Activated CD4-positive, alpha-beta memory T cell treated with anti-CD3 and anti-CD28 coated beads for 36 hours (primary cell): Measurements from ENCODE around the gene ZNF821. TPM values are rescaled to one million over a fixed set of nuclear protein-coding genes. Genes with fewer than 3 reads are reported as not detected.

ENCODE experiments used
- CTCF ChIA-PET: fragments of 350-600 bp; sonication (Branson Sonifier 250); formaldehyde crosslinking; loops from one replicate; lab custom pipeline; 2021; ENCODE audit warnings: antibody characterized with exemption, inconsistent platforms; lab: Charles Lee
- POLR2A ChIA-PET: fragments of 350-600 bp; sonication (Branson Sonifier 250); formaldehyde crosslinking; loops from one replicate; lab custom pipeline; 2021; ENCODE audit warnings: antibody characterized with exemption; lab: Charles Lee
- DNase-seq: peaks from one replicate; pipeline ENCODE4 v3.0.0-alpha.2; 2020
- H3K27ac Mint-ChIP-seq: one replicate; pipeline ENCODE4 v1.8.0; 2021; ENCODE audit warnings: mixed read lengths
- H3K27me3 Mint-ChIP-seq: one replicate; pipeline ENCODE4 v1.8.0; 2021; ENCODE audit warnings: mixed read lengths
- H3K36me3 Mint-ChIP-seq: one replicate; pipeline ENCODE4 v1.8.0; 2021; ENCODE audit warnings: mixed read lengths
- H3K4me1 Mint-ChIP-seq: one replicate; pipeline ENCODE4 v1.8.0; 2021; ENCODE audit warnings: low read depth, mixed read lengths
- H3K4me3 Mint-ChIP-seq: one replicate; pipeline ENCODE4 v1.8.0; 2021; ENCODE audit warnings: mild to moderate bottlenecking, mixed read lengths
- H3K9me3 Mint-ChIP-seq: one replicate; pipeline ENCODE4 v1.8.0; 2021; ENCODE audit warnings: mixed read lengths
- intact Hi-C: fragments of 100-400 bp; cut with micrococcal nuclease; formaldehyde crosslinking; loops from one replicate; pipeline ENCODE4 v1.15.1; 2023
- total RNA-seq, 2 experiments: library from RNA; stranded (reverse); gene quantifications; one replicate each; pipeline ENCODE4 v1.2.3, GENCODE V29; 2021

ZNF821 gene
- total RNA-seq, 2 experiments from 2014 or later = 6.8 to 7.3 TPM

DNA sequence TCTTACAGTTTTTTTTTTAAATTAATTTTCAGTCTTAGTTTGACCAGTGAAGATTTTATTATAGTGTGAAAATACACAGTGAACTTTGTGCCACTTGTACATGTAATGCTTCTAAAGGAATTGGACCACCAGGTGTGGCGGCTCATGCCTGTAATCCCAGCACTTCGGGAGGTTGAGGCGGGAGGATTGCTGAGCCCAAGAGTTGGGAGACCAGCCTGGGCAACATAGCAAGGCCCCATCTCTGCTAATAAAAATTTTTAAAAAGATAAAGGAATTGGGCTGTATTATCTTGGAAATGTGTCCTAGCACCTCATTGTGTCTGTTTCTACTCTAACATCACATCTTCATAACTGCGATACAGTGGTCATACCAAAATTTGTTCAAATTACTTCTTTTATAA is 15.2 kb upstream of the ZNF821 start:
- POLR2A ChIA-PET = interaction anchor here (0.9 to 2.7 kb wide), 2 partner anchors 15 to 93 kb away, joined by 3 to 8 read pairs; partner anchors contain the start of gene ZNF821
- H3K4me1 Mint-ChIP-seq = peaks cover 48% of the 10 kb centered on the region
- H3K27ac Mint-ChIP-seq = no peak overlapping the region
- no peak for DNase-seq
- CTCF ChIA-PET = interaction anchor here (0.8 to 2.2 kb wide), 3 partner anchors 16 to 62 kb away, joined by 6 to 13 read pairs (median 8); partner anchors contain the start of gene ZNF821
- intact Hi-C loops = loop anchor here (5.0 kb wide), 1 partner anchor 612 kb away; the partner anchor contains the start of gene CMTR2
- H3K36me3 Mint-ChIP-seq = peaks cover 13% of the 10 kb centered on the region
- no peaks in the 10 kb centered on the region for H3K27me3 Mint-ChIP-seq
- no peaks in the 10 kb centered on the region for H3K9me3 Mint-ChIP-seq
- no peak overlapping the region for H3K4me3 Mint-ChIP-seq

DNA sequence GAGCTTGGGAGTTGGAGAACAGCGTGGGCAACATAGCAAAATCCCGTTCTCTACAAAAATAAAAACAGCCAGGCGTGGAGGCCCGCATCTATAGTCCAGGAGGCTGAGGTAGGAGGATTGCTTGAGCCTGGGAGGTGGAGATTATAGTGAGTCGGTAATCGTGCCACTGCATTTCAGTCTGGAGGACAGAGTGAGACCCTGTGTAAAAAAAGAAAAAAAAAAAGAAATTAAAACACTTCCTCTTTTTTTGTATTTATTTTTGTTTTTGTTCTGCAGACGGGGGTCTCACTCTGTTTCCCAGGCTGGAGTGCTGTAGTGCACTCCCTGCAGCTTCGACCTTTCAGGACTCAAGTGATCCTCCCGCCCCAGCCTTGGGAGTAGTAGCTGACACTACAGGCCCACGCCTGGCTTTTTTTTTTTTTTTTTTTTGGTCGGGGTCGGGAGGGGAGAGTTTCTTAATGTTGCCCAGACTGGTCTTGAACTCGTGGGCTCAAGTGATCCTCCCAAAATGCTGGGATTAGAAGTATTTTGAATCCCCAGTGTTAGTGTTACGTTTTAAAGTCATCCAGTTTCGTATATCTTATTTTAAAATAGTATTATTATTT is 12.9 kb upstream of the ZNF821 start:
- Mint-ChIP-seq H3K4me1 (peaks cover 37% of the 10 kb centered on the region), H3K4me3 (peak overlapping the region; percentile 72)
- intact Hi-C loops = loop anchor here (5.0 kb wide), 1 partner anchor 610 kb away; the partner anchor contains the start of gene CMTR2

DNA sequence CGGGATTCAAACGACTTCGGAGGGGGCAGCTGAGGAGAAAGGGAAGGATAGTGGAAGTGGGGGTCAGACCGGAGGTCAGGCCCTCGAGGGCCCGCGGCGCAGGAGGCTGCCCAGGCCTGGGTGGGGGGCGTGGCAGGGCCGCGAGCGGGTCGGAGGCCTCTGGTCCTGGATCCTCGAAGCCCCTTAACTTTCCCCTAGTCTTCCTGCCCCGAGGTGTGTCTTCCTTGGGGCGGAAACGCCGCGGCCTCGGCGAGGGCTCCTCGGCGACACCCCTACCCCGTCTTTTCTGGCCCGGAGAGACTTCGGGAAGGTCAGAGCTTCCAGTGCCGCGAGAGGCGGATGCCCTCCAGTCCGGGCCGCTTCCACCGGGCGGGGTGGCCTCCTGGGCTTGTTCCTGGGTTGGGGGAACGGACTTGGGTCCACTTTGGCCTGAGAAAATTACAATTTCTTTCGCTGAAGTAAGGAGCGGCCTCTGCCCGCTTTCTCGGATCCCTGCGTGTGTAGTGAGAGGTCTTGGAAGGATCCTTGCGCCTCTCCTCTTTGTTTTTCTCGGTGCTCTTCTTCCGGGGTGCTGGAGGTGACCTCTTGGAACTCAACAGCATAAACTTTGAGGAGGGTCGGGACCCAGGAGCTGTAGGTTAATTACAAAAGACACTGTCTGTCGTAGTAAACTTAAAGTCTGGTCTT is 11.8 kb upstream of the ZNF821 start:
- Mint-ChIP-seq H3K9me3 (no peaks in the 10 kb centered on the region), H3K4me1 (peaks cover 30% of the 10 kb centered on the region), H3K4me3 (peak overlapping the region; percentile 95), H3K27me3 (no peaks in the 10 kb centered on the region), H3K36me3 (peaks cover 9% of the 10 kb centered on the region), H3K27ac (peak overlapping the region; percentile 97)
- intact Hi-C loops = loop anchor here (1.0 to 5.0 kb wide), 8 partner anchors 12 to 609 kb away; partner anchors contain the start of genes AP1G1, ATXN1L, CMTR2 and DHX38
- CTCF ChIA-PET = interaction anchor here (1.8 to 4.9 kb wide), 3 partner anchors 13 to 88 kb away, joined by 7 to 55 read pairs (median 15); partner anchors contain the start of genes AP1G1 and ZNF821
- DNase-seq = peak; percentile 52
- POLR2A ChIA-PET = interaction anchor here (0.5 to 3.6 kb wide), 9 partner anchors 11 to 234 kb away, joined by 3 to 38 read pairs (median 4); partner anchors contain the start of genes AP1G1, DHX38, TXNL4B and ZNF821

More for the DNA sequence above, 12.9 kb upstream of the ZNF821 start:
- ChIA-PET CTCF (interaction anchor here (0.8 to 4.9 kb wide), 6 partner anchors 14 to 109 kb away, joined by 3 to 55 read pairs (median 6); partner anchors contain the start of genes AP1G1 and ZNF821), POLR2A (interaction anchor here (0.7 to 3.6 kb wide), 4 partner anchors 14 to 197 kb away, joined by 3 to 38 read pairs (median 12); partner anchors contain the start of genes AP1G1, DHX38, TXNL4B and ZNF821)
- Mint-ChIP-seq H3K36me3 (peaks cover 11% of the 10 kb centered on the region), H3K27me3 (no peaks in the 10 kb centered on the region), H3K9me3 (no peaks in the 10 kb centered on the region), H3K27ac (peak overlapping the region; percentile 76)
- no peak for DNase-seq

GRCh38 chr16:71894921-71895678 is 11.1 kb upstream of the ZNF821 start, which contains the start of gene IST1:
TSS of gene IST1 (plus strand) at chr16:71895531. CDS start at chr16:71915641, 20,110 bp downstream.
- Mint-ChIP-seq H3K4me1 (peaks cover 27% of the 10 kb centered on the region), H3K27me3 (no peaks in the 10 kb centered on the region), H3K36me3 (peaks cover 7% of the 10 kb centered on the region), H3K27ac (peak within 1 kb of the TSS; percentile 97), H3K9me3 (no peaks in the 10 kb centered on the region), H3K4me3 (peak within 1 kb of the TSS; percentile 95)
- intact Hi-C loops = loop anchor here (1.0 to 5.0 kb wide), 8 partner anchors 11 to 608 kb away; partner anchors contain the start of genes AP1G1, ATXN1L, CMTR2 and DHX38
- POLR2A ChIA-PET = interaction anchor here (0.5 to 3.6 kb wide), 8 partner anchors 11 to 234 kb away, joined by 3 to 38 read pairs (median 4); partner anchors contain the start of genes AP1G1, TXNL4B and ZNF821
- CTCF ChIA-PET = interaction anchor here (1.8 to 4.9 kb wide), 3 partner anchors 12 to 87 kb away, joined by 7 to 55 read pairs (median 15); partner anchors contain the start of genes AP1G1 and ZNF821
- peak; percentile 99 for DNase-seq

DNA sequence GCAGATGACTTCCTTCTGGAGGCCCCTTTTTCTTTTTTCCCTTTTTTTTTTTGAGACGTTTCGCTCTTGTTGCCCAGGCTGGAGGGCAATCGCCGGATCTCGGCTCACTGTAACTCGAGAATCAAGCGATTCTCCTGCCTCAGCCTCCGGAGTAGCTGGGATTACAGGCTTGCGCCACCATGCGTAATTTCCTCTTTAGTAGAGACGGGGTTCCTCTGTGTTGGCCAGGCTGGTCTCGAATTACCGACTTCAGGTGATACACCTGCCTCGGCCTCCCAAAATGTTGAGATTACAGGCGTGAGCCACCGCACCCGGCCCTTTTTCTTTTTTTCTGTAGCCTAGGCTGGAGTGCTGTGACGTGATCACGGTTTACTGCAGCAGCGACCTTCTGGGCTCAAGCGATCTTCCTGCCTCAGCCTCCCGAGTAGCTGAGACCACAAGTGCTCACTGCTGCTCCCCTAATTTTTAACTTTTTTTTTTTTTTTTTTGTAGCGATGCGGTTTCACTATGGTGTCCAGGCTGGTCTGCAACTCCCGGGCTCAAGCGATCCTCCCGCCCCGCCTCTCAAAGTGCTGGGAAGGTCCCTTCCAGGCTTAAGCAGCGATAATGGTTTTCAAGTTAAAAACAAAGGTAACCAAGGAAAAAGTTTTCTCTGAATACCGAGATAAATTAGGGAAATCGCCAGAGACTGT is 10.4 kb upstream of the ZNF821 start:
- peak; percentile 61 for DNase-seq
- intact Hi-C loops = loop anchor here (2.0 kb wide), 1 partner anchor 14 kb away; no protein-coding TSS in a partner anchor
- Mint-ChIP-seq H3K4me1 (peaks cover 23% of the 10 kb centered on the region), H3K4me3 (peak overlapping the region; percentile 95), H3K27me3 (no peaks in the 10 kb centered on the region), H3K9me3 (no peaks in the 10 kb centered on the region), H3K27ac (peak overlapping the region; percentile 97), H3K36me3 (peaks cover 7% of the 10 kb centered on the region)
- CTCF ChIA-PET = interaction anchor here (1.0 to 4.9 kb wide), 5 partner anchors 9 to 107 kb away, joined by 4 to 55 read pairs (median 5); partner anchors contain the start of genes AP1G1 and ZNF821
- POLR2A ChIA-PET = interaction anchor here (0.6 to 3.6 kb wide), 6 partner anchors 11 to 199 kb away, joined by 3 to 38 read pairs (median 4); partner anchors contain the start of genes AP1G1, TXNL4B and ZNF821

DNA sequence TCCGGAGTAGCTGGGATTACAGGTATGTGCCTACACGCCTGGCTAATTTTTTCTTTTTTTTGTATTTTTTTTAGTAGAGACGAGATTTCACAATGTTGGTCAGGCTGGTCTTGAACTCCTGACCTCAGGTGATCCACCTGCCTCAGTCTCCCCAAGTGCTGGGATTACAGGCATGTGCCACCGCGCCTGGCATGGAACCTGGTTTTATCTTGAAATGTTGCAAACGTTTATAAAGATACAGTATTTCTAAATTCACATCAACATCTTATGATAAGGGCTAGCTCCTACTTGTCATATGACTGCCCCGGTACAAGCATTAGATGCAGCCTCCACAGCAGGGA is 9.9 kb upstream of the ZNF821 start:
- H3K27me3 Mint-ChIP-seq = no peaks in the 10 kb centered on the region
- intact Hi-C loops = loop anchor here (2.0 kb wide), 1 partner anchor 13 kb away; no protein-coding TSS in a partner anchor

DNA sequence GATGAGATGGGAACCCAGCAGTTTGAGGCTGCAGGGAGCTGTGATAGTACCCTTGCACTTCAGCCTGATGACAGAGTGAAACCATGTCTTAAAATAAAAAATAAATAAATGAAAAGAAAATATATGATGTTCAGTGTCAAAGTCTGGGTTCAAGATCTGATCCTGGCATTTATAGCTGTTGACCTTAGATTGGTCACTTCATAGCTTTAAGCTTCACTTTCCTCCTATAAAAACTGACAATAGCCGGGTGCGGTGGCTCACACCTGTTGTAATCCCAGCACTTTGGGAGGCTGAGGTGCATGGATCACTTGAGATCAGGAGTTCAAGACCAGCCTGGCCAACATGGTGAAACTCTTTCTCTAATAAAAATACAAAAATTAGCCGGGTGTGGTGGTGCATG is 5.2 kb upstream of the ZNF821 start:
- ChIA-PET CTCF (no interaction called here), POLR2A (no interaction called here)
- no peaks in the 10 kb centered on the region for H3K36me3 Mint-ChIP-seq
- H3K4me1 Mint-ChIP-seq = peaks cover 13% of the 10 kb centered on the region
- no peak for DNase-seq
- intact Hi-C loops = loop anchor here (10.0 kb wide), 1 partner anchor 324 kb away; no protein-coding TSS in a partner anchor
- peaks cover 1% of the 10 kb centered on the region for H3K27me3 Mint-ChIP-seq
- no peak overlapping the region for H3K4me3 Mint-ChIP-seq
- H3K27ac Mint-ChIP-seq = no peak overlapping the region
- no peaks in the 10 kb centered on the region for H3K9me3 Mint-ChIP-seq

More for the DNA sequence above, 9.9 kb upstream of the ZNF821 start:
- Mint-ChIP-seq H3K36me3 (peaks cover 7% of the 10 kb centered on the region), H3K9me3 (no peaks in the 10 kb centered on the region), H3K4me3 (peak overlapping the region; percentile 95), H3K4me1 (peaks cover 18% of the 10 kb centered on the region), H3K27ac (peak overlapping the region; percentile 97)
- ChIA-PET CTCF (interaction anchor here (1.0 to 4.9 kb wide), 5 partner anchors 8 to 106 kb away, joined by 4 to 55 read pairs (median 5); partner anchors contain the start of genes AP1G1 and ZNF821), POLR2A (interaction anchor here (0.5 to 3.6 kb wide), 5 partner anchors 11 to 227 kb away, joined by 3 to 38 read pairs (median 3); partner anchors contain the start of genes AP1G1 and ZNF821)
- no peak for DNase-seq

- no peaks in the 10 kb centered on the region for H3K9me3 Mint-ChIP-seq
- ChIA-PET CTCF (interaction anchor here (0.9 to 4.8 kb wide), 6 partner anchors 9 to 76 kb away, joined by 3 to 55 read pairs (median 4); partner anchors contain the start of gene IST1), POLR2A (no interaction called here)
- peak overlapping the region; percentile 43 for H3K27ac Mint-ChIP-seq
- no peak for DNase-seq
- H3K36me3 Mint-ChIP-seq = no peaks in the 10 kb centered on the region
- peaks cover 1% of the 10 kb centered on the region for H3K27me3 Mint-ChIP-seq
- peaks cover 38% of the 10 kb centered on the region for H3K4me1 Mint-ChIP-seq
- intact Hi-C loops = loop anchor here (10.0 kb wide), 1 partner anchor 320 kb away; no protein-coding TSS in a partner anchor
- H3K4me3 Mint-ChIP-seq = peak overlapping the region; percentile 93
Measured at GRCh38 chr16:71885261-71885650, 1.3 kb upstream of the ZNF821 start.

GRCh38 chr16:71883168-71883848 is 674 bp downstream of the ZNF821 start:
- ChIA-PET CTCF (interaction anchor here (0.8 to 4.8 kb wide), 34 partner anchors 8 to 211 kb away, joined by 3 to 55 read pairs (median 5); partner anchors contain the start of genes AP1G1 and IST1), POLR2A (interaction anchor here (0.6 to 3.4 kb wide), 10 partner anchors 11 to 160 kb away, joined by 3 to 38 read pairs (median 6); partner anchors contain the start of genes AP1G1 and IST1)
- no peaks in the 10 kb centered on the region for H3K9me3 Mint-ChIP-seq
- intact Hi-C loops = loop anchor here (2.0 to 10.0 kb wide), 4 partner anchors 91 to 319 kb away; partner anchors contain the start of genes DHODH and PHLPP2
- H3K27ac Mint-ChIP-seq = peak overlapping the region; percentile 71
- peaks cover 45% of the 10 kb centered on the region for H3K4me1 Mint-ChIP-seq
- H3K4me3 Mint-ChIP-seq = peak overlapping the region; percentile 69
- no peaks in the 10 kb centered on the region for H3K36me3 Mint-ChIP-seq
- DNase-seq = peak; percentile 69
- peaks cover 1% of the 10 kb centered on the region for H3K27me3 Mint-ChIP-seq
